Endothelial cell (in vitro differentiated cells): ENCODE results near the gene PCDHGA1. TPM values are rescaled to one million over a fixed set of nuclear protein-coding genes. Genes with fewer than 3 reads are reported as not detected.
"Not testable (repeated sequence)": the region's sequence is repeated elsewhere in the genome, so short reads cannot be mapped to it uniquely, and the experiment has no call there.

Experiments
- DNase-seq: peaks from one replicate; pipeline ENCODE4 v3.0.0; 2021; ENCODE audit warnings: low spot score
- H3K27ac Mint-ChIP-seq: one replicate; pipeline ENCODE4 v1.8.0; 2021; ENCODE audit warnings: mixed read lengths, inconsistent platforms; ENCODE audit not compliant: unreplicated experiment
- H3K27me3 Mint-ChIP-seq: one replicate; pipeline ENCODE4 v1.8.0; 2021; ENCODE audit warnings: mild to moderate bottlenecking, moderate library complexity, mixed read lengths, inconsistent platforms; ENCODE audit not compliant: unreplicated experiment
- H3K36me3 Mint-ChIP-seq: one replicate; pipeline ENCODE4 v1.8.0; 2021; ENCODE audit warnings: mild to moderate bottlenecking, low read depth, mixed read lengths, inconsistent platforms; ENCODE audit not compliant: unreplicated experiment
- H3K4me1 Mint-ChIP-seq: one replicate; pipeline ENCODE4 v1.8.0; 2021; ENCODE audit warnings: mild to moderate bottlenecking, mixed read lengths, inconsistent platforms; ENCODE audit not compliant: unreplicated experiment
- H3K4me3 Mint-ChIP-seq: one replicate; pipeline ENCODE4 v1.8.0; 2021; ENCODE audit warnings: mild to moderate bottlenecking, mixed read lengths, inconsistent platforms; ENCODE audit not compliant: unreplicated experiment
- H3K9me3 Mint-ChIP-seq: one replicate; pipeline ENCODE4 v1.8.0; 2021; ENCODE audit warnings: mixed read lengths, inconsistent platforms; ENCODE audit not compliant: unreplicated experiment
- long read RNA-seq: library from polyadenylated mRNA; unstranded; transcript quantifications from one replicate; pipeline ENCODE4 v2.0.0, GENCODE V29; 2020; ENCODE audit not compliant: unreplicated experiment
- total RNA-seq: library from RNA; stranded (reverse); fragmentation: NEBNext Ultra II Directional; extraction: Animal tissue kit (Norgen Biotek cat#: 25700); gene quantifications from one replicate; pipeline ENCODE4 v1.2.1, GENCODE V29; 2021; ENCODE audit not compliant: unreplicated experiment
- TF ChIP-seq, protein P1 (sequence below): fragments of 200-600 bp; sonication (generic); IDR thresholded peaks from one replicate; pipeline ENCODE4 v1.5.0; 2021; ENCODE audit warnings: antibody characterized with exemption; ENCODE audit not compliant: unreplicated experiment

Gene PCDHGA1
- 1.4 TPM for total RNA-seq
- long read RNA-seq, result 0 reads

DNA sequence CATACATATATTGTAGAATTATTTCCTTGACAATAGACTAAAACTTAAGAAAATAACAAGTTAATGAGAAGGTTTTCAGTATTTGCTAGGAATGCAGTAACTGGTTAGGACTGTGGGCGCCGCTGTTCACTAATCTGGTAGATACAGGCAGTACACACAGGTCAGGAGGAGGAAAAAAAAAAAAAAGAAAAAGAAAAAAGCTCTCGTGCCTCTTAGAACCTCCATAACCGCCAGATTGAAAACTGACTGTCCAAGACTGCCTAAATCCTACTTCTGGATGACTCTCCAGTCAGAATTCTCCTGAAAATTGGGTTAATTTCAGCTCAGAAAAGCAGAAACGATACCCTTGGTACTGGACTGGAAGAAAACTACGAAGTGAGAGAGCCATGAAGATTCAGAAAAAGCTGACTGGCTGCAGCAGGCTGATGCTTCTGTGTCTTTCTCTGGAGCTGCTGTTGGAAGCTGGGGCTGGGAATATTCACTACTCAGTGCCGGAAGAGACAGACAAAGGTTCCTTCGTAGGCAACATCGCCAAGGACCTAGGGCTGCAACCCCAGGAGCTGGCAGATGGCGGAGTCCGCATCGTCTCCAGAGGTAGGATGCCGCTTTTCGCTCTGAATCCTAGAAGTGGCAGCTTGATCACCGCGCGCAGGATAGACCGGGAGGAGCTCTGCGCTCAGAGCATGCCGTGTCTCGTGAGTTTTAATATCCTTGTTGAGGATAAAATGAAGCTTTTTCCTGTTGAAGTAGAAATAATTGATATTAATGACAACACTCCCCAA is at the start of gene PCDHGA1:
PCDHGA1 (plus strand) TSS at position 216 of the 782 bp plus-strand sequence.
- TF ChIP-seq, protein P1, sequence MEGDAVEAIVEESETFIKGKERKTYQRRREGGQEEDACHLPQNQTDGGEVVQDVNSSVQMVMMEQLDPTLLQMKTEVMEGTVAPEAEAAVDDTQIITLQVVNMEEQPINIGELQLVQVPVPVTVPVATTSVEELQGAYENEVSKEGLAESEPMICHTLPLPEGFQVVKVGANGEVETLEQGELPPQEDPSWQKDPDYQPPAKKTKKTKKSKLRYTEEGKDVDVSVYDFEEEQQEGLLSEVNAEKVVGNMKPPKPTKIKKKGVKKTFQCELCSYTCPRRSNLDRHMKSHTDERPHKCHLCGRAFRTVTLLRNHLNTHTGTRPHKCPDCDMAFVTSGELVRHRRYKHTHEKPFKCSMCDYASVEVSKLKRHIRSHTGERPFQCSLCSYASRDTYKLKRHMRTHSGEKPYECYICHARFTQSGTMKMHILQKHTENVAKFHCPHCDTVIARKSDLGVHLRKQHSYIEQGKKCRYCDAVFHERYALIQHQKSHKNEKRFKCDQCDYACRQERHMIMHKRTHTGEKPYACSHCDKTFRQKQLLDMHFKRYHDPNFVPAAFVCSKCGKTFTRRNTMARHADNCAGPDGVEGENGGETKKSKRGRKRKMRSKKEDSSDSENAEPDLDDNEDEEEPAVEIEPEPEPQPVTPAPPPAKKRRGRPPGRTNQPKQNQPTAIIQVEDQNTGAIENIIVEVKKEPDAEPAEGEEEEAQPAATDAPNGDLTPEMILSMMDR, result peak; percentile 37
- peak within 1 kb of the TSS; percentile 51 for H3K4me3 Mint-ChIP-seq
- no peaks in the 10 kb centered on the region for H3K4me1 Mint-ChIP-seq
- H3K36me3 Mint-ChIP-seq, result peaks cover 31% of the 10 kb centered on the region
- peaks cover 9% of the 10 kb centered on the region for H3K27me3 Mint-ChIP-seq
- H3K27ac Mint-ChIP-seq, result no peak within 1 kb of the TSS
- peak; percentile 25 for DNase-seq
- H3K9me3 Mint-ChIP-seq, result peaks cover 10% of the 10 kb centered on the region

DNA sequence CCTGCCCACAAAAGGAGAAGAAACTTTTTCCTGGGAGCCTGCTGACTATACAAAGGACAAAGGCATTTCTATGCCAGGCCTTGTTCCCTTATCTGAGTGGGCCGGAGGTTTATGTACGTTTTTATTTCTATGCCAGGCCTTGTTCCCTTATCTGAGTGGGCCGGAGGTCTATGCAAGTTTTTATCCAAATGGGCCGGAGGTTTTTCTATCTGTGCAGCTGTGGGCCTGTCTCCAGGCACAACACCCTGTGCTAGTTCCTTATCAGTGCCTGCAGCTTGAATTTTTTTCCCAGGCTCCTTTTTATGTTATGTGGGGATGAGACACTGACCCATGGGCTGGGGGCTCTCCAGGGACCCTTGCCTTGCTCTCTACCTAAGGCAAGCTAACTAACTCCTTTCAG is 31.9 kb upstream of the PCDHGA1 start:
- peaks cover 7% of the 10 kb centered on the region for H3K4me1 Mint-ChIP-seq

DNA sequence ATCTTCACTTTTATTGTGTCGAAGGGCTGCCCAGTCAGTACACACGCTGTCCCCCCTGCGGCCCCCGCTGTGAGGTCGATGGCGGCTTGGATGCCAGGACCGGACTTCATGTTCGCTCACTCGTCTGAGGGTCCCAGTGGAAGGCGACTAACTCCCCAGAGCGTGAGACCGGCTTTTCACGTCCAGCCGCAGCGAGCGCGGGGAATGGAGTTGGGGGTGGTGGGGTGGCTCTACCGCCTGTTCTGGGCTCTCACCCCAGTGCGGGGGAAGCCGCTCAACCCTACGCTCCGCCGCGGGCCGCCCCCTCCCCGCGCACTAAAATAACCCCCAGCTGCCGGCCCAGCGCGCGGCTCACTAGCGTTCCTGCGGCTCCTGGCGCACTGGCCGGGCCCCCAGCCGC is 26.6 kb upstream of the PCDHGA1 start, which contains the start of gene SLC25A2:
SLC25A2 (minus strand) TSS at position 294 of the 400 bp plus-strand sequence; CDS start at position 110, 184 bp downstream.
- TF ChIP-seq, protein P1, result no peak
- Mint-ChIP-seq H3K4me1 (peaks cover 4% of the 10 kb centered on the region), H3K27me3 (no peaks in the 10 kb centered on the region), H3K4me3 (peak within 1 kb of the TSS; percentile 50), H3K27ac (no peak within 1 kb of the TSS), H3K36me3 (peaks cover 35% of the 10 kb centered on the region), H3K9me3 (peaks cover 12% of the 10 kb centered on the region)
- DNase-seq, result no peak

More for the DNA sequence above, 31.9 kb upstream of the PCDHGA1 start:
- H3K4me3 Mint-ChIP-seq, result no peak overlapping the region
- no peak for DNase-seq
- peaks cover 22% of the 10 kb centered on the region for H3K36me3 Mint-ChIP-seq
- H3K27ac Mint-ChIP-seq, result no peak overlapping the region
- TF ChIP-seq, protein P1, result no peak
- H3K9me3 Mint-ChIP-seq, result peaks cover 10% of the 10 kb centered on the region
- no peaks in the 10 kb centered on the region for H3K27me3 Mint-ChIP-seq

DNA sequence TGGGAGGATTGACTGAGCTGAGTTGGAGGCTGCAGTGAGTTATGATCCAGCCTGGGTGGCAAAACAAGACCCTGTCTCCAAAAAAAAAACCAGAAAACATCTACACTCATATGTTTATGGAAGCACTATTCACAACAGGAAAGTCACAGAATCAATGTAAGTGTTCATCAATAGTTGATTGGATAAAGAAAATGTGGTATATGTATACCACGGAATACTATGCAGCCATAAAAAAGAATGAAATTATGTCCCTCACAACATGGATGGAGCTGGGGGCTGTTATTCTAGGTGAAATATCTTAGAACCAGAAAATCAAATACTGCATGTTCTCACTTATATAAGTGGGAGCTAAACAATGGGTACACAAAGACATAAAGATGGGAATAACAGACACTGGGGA is 23.7 kb upstream of the PCDHGA1 start:
- Mint-ChIP-seq H3K36me3 (peaks cover 44% of the 10 kb centered on the region), H3K9me3 (peaks cover 12% of the 10 kb centered on the region), H3K27ac (no peak overlapping the region), H3K4me1 (no peaks in the 10 kb centered on the region), H3K4me3 (no peak overlapping the region), H3K27me3 (peaks cover 2% of the 10 kb centered on the region)
- TF ChIP-seq, protein P1, result no peak
- DNase-seq, result no peak

DNA sequence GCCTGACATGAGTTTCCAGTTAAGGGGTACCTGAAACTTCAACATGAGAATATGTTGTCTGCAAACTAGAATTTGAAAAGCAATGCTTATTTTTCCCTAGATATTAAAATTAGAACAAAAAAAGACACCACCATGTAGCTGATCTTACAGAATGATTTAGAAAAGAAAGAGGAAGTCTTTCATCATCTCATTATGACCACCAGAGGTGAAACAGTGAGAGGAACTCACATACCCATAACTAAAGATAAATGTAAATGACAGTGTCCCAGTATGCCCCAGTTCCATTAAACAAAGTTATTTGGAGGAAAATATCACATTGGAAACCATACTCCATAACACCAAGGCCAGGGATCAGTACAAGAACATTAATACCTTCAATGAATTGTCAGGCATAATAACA is 16.6 kb upstream of the PCDHGA1 start:
- Mint-ChIP-seq H3K4me3 (peak overlapping the region; percentile 35), H3K4me1 (peaks cover 13% of the 10 kb centered on the region), H3K9me3 (peaks cover 15% of the 10 kb centered on the region), H3K27me3 (peaks cover 8% of the 10 kb centered on the region), H3K27ac (no peak overlapping the region), H3K36me3 (peaks cover 54% of the 10 kb centered on the region)
- no peak for DNase-seq
- TF ChIP-seq, protein P1, result no peak

DNA sequence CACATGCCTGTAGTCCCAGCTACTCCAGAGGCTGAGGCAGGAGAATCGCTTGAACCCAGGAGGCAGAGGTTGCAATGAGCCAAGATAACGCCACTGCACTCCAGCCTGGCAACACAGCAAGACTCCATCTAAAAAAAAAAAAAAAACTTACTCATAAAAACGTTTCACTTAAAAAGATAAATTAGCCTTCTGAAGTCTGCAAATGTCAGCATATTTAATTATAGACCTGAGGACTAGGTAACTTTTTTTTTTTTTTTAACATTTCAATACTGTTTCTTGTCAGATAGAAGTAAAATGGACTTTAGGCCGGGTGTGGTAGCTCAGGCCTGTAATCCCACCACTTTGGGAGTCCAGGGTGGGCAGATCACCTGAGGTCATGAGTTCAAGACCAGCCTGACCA is 13.4 kb upstream of the PCDHGA1 start:
- not testable (repeated sequence) for H3K4me3 Mint-ChIP-seq, H3K27ac Mint-ChIP-seq, H3K27me3 Mint-ChIP-seq, DNase-seq
- Mint-ChIP-seq H3K4me1 (peaks cover 26% of the 10 kb centered on the region), H3K36me3 (peaks cover 67% of the 10 kb centered on the region), H3K9me3 (peaks cover 40% of the 10 kb centered on the region)
